SK-N-SH (cell line): ENCODE results near the gene FBXO34. TPM values are rescaled to one million over a fixed set of nuclear protein-coding genes. Genes with fewer than 3 reads are reported as not detected.

Experiments
- CTCF ChIA-PET: fragments of 300-600, 350-600 bp; formaldehyde crosslinking; extraction: SDS; loops from one replicate; lab custom pipeline; 2021; lab: Yijun Ruan, JAX
- POLR2A ChIA-PET: fragments of 350-600 bp; sonication (Branson Sonifier 250); formaldehyde crosslinking; extraction: SDS; loops from one replicate; lab custom pipeline; 2020; ENCODE audit warnings: antibody characterized with exemption, inconsistent platforms; lab: Yijun Ruan, JAX
- DNase-seq: peaks from one replicate; pipeline ENCODE4 v3.0.0; 2012
- H2AFZ ChIP-seq: fragments of 200-600 bp; sonication (generic); 2 replicates; pipeline ENCODE4 v1.8.1; 2016; ENCODE audit warnings: antibody characterized with exemption, mild to moderate bottlenecking, low read depth
- H3F3A ChIP-seq: fragments of 200-600 bp; sonication (generic); replicated peaks from 2 replicates; pipeline ENCODE3; 2016; ENCODE audit warnings: antibody characterized with exemption, mild to moderate bottlenecking; ENCODE audit not compliant: insufficient read depth
- H3K27ac ChIP-seq, 2 experiments: fragments of 200-500 bp in 1 of 2; fragments of 200-600 bp in 1 of 2; sonication (Bioruptor generic) in 1 of 2; sonication (generic), shearing (Covaris generic) in 1 of 2; 2 replicates each; pipeline versions ENCODE4 v1.5.1 to v1.6.1; 2014 to 2016; ENCODE audit warnings: low read depth in 2 of 2, inconsistent platforms in 1 of 2, low read length in 1 of 2, mild to moderate bottlenecking in 1 of 2, mixed read lengths in 1 of 2
- H3K27me3 ChIP-seq: fragments of 200-600 bp; sonication (generic), shearing (Covaris generic); 2 replicates; pipeline ENCODE4 v1.6.1; 2016; ENCODE audit warnings: mixed run types; ENCODE audit not compliant: insufficient read depth
- H3K36me3 ChIP-seq, 2 experiments: fragments of 200-500 bp in 1 of 2; fragments of 200-600 bp in 1 of 2; sonication (Bioruptor generic) in 1 of 2; sonication (generic) in 1 of 2; replicated peaks in 1 of 2; 2 replicates each; pipeline versions ENCODE3 to v1.5.1; 2014 to 2016; ENCODE audit warnings: low read length in 1 of 2, mild to moderate bottlenecking in 1 of 2; ENCODE audit not compliant: insufficient read depth in 2 of 2, control insufficient read depth in 1 of 2
- H3K4me1 ChIP-seq, 2 experiments: fragments of 200-500 bp in 1 of 2; fragments of 200-600 bp in 1 of 2; sonication (Bioruptor generic) in 1 of 2; sonication (generic), shearing (Covaris generic) in 1 of 2; 2 replicates each; pipeline versions ENCODE4 v1.5.1 to v1.6.1; 2014 to 2016; ENCODE audit warnings: low read depth in 1 of 2, low read length in 1 of 2, mixed run types in 1 of 2; ENCODE audit not compliant: insufficient read depth in 2 of 2, control insufficient read depth in 1 of 2
- H3K4me2 ChIP-seq: fragments of 200-600 bp; sonication (generic), shearing (Covaris generic); 2 replicates; pipeline ENCODE4 v1.6.1; 2017; ENCODE audit warnings: mixed run types
- H3K4me3 ChIP-seq, 2 experiments: fragments of 200-500 bp in 1 of 2; fragments of 200-600 bp in 1 of 2; sonication (Bioruptor generic) in 1 of 2; sonication (generic), shearing (Covaris generic) in 1 of 2; 2 replicates each; pipeline versions ENCODE4 v1.5.1 to v1.8.1; 2014 to 2016; ENCODE audit warnings: low read depth in 2 of 2, inconsistent platforms in 1 of 2, low read length in 1 of 2, mild to moderate bottlenecking in 1 of 2, mixed read lengths in 1 of 2, moderate library complexity in 1 of 2
- H3K79me2 ChIP-seq: fragments of 200-600 bp; sonication (generic); 2 replicates; pipeline ENCODE4 v1.8.1; 2017; ENCODE audit warnings: mild to moderate bottlenecking; ENCODE audit not compliant: insufficient read depth
- H3K9ac ChIP-seq: fragments of 200-600 bp; sonication (generic); 2 replicates; pipeline ENCODE4 v1.6.1; 2017; ENCODE audit warnings: mixed run types
- H3K9me2 ChIP-seq: fragments of 200-600 bp; sonication (generic); 2 replicates; pipeline ENCODE4 v1.6.1; 2017; ENCODE audit warnings: mixed run types
- H3K9me3 ChIP-seq: fragments of 200-600 bp; sonication (generic); 2 replicates; pipeline ENCODE4 v1.6.1; 2017; ENCODE audit warnings: mixed run types, mild to moderate bottlenecking, moderate library complexity
- H4K20me1 ChIP-seq: fragments of 200-600 bp; sonication (generic); 2 replicates; pipeline ENCODE4 v1.6.1; 2017; ENCODE audit warnings: mild to moderate bottlenecking, mixed run types; ENCODE audit not compliant: insufficient read depth
- CHD2 ChIP-seq: fragments of 150-350 bp; IDR thresholded peaks from 2 replicates; pipeline ENCODE4 v1.6.1; 2018; ENCODE audit warnings: low read length; ENCODE audit not compliant: partially characterized antibody
- CTCF ChIP-seq: fragments of 200-600 bp; sonication (generic); IDR thresholded peaks from 2 replicates; pipeline ENCODE4 v1.6.1; 2017; ENCODE audit warnings: antibody characterized with exemption, mild to moderate bottlenecking, moderate library complexity
- FOSL2 ChIP-seq: IDR thresholded peaks from 2 replicates; pipeline ENCODE4 v1.4.0; 2012; ENCODE audit warnings: low read depth, mild to moderate bottlenecking, moderate library complexity, borderline replicate concordance
- GABPA ChIP-seq: IDR thresholded peaks from 2 replicates; pipeline ENCODE4 v1.4.0; 2012; ENCODE audit warnings: low read depth, mild to moderate bottlenecking
- MAX ChIP-seq: IDR thresholded peaks from 2 replicates; pipeline ENCODE4 v1.4.0; 2012; ENCODE audit warnings: low read depth
- MEF2A ChIP-seq: IDR thresholded peaks from 2 replicates; pipeline ENCODE4 v1.4.0; 2012; ENCODE audit warnings: low read depth, borderline replicate concordance
- NFIC ChIP-seq: IDR thresholded peaks from 2 replicates; pipeline ENCODE4 v1.4.0; 2012; ENCODE audit warnings: borderline replicate concordance
- NRF1 ChIP-seq: IDR thresholded peaks from 2 replicates; pipeline ENCODE4 v1.6.1; 2012; ENCODE audit warnings: low read depth, mild to moderate bottlenecking, low read length
- PBX3 ChIP-seq: IDR thresholded peaks from 2 replicates; pipeline ENCODE4; 2012
- POLR2AphosphoS5 ChIP-seq: IDR thresholded peaks from 2 replicates; pipeline ENCODE4 v1.6.1; 2012; ENCODE audit warnings: low read depth, low read length
- REST ChIP-seq: IDR thresholded peaks from 2 replicates; pipeline ENCODE4 v1.6.1; 2012; ENCODE audit warnings: mild to moderate bottlenecking, low read depth, low read length, moderate library complexity
- RFX5 ChIP-seq: IDR thresholded peaks from 2 replicates; pipeline ENCODE4 v1.6.1; 2012; ENCODE audit warnings: mild to moderate bottlenecking, improper control_type of control experiment, low read length
- SIN3A ChIP-seq: IDR thresholded peaks from 2 replicates; pipeline ENCODE4 v1.6.1; 2012; ENCODE audit warnings: low read depth, mild to moderate bottlenecking, low read length, moderate library complexity, borderline replicate concordance
- SMC3 ChIP-seq: IDR thresholded peaks from 2 replicates; pipeline ENCODE4 v1.6.1; 2012; ENCODE audit warnings: low read depth, low read length, improper control_type of control experiment
- TAF1 ChIP-seq: IDR thresholded peaks from 2 replicates; pipeline ENCODE4 v1.6.1; 2012; ENCODE audit warnings: low read depth, mild to moderate bottlenecking, low read length, moderate library complexity, borderline replicate concordance
- USF2 ChIP-seq: fragments of 150-350 bp; IDR thresholded peaks from 2 replicates; pipeline ENCODE4 v1.6.1; 2017; ENCODE audit warnings: antibody characterized with exemption, low read length, low read depth, borderline replicate concordance
- WGBS: methylation state at CpG from one replicate; pipeline ENCODE4 v1.1.6; 2017; ENCODE audit warnings: low lambda C conversion rate; 5-methylcytosine and 5-hydroxymethylcytosine counted together
- polyA plus RNA-seq, 3 experiments: library from polyadenylated mRNA; depleted of rRNA; stranded (reverse); fragments of >200 nt; gene quantifications; 2 replicates each; pipeline ENCODE4 v1.2.3, GENCODE V29; 2012

The FBXO34 gene
- polyA plus RNA-seq, 1 of the 3 experiments (the other 2 are of a cell fraction): 10.0 TPM

GRCh38 chr14:55302367-55303124 is 31.3 kb downstream of the FBXO34 start:
- ChIA-PET CTCF (interaction anchor here (1.2 to 3.4 kb wide), 2 partner anchors 32 to 53 kb away, joined by 3 to 11 read pairs; no protein-coding TSS in a partner anchor), POLR2A (no interaction called here)
- H2AFZ ChIP-seq: no peak overlapping the region
- no peak for DNase-seq
- H3K4me2 ChIP-seq: no peak overlapping the region
- TF ChIP-seq CHD2 (no peak), GABPA (no peak), CTCF (no peak), MAX (no peak), RFX5 (no peak), PBX3 (no peak), TAF1 (no peak), POLR2AphosphoS5 (no peak)
- H3K79me2 ChIP-seq: peaks cover 67% of the 10 kb centered on the region
- peaks cover 12 to 20% of the 10 kb centered on the region in 2 experiments; a peak in 3 of 4 replicates for H3K4me1 ChIP-seq
- peaks cover 14% of the 10 kb centered on the region for H4K20me1 ChIP-seq
- no peak overlapping the region for H3K4me3 ChIP-seq
- no peak overlapping the region for H3K27ac ChIP-seq
- WGBS: 97% methylated on average over 5 of the region's 5 CpGs
- H3F3A ChIP-seq: peaks cover 5% of the 10 kb centered on the region
- H3K9me3 ChIP-seq: no peaks in the 10 kb centered on the region
- peaks cover 0 to 10% of the 10 kb centered on the region in 2 experiments for H3K36me3 ChIP-seq
- no peaks in the 10 kb centered on the region for H3K9me2 ChIP-seq
- H3K9ac ChIP-seq: no peak overlapping the region
- H3K27me3 ChIP-seq: no peaks in the 10 kb centered on the region

GRCh38 chr14:55303125-55303499 is 31.9 kb downstream of the FBXO34 start:
- peaks cover 5% of the 10 kb centered on the region for H3F3A ChIP-seq
- peaks cover 66% of the 10 kb centered on the region for H3K79me2 ChIP-seq
- no peak overlapping the region for H3K27ac ChIP-seq
- H3K4me3 ChIP-seq: no peak overlapping the region
- H3K9me2 ChIP-seq: no peaks in the 10 kb centered on the region
- peaks cover 14% of the 10 kb centered on the region for H4K20me1 ChIP-seq
- H3K4me2 ChIP-seq: no peak overlapping the region
- CTCF ChIA-PET: interaction anchor here (1.2 to 3.4 kb wide), 3 partner anchors 31 to 52 kb away, joined by 3 to 11 read pairs (median 4); no protein-coding TSS in a partner anchor
- no peak for DNase-seq
- H2AFZ ChIP-seq: no peak overlapping the region
- no peak overlapping the region for H3K9ac ChIP-seq
- H3K36me3 ChIP-seq: peaks cover 0 to 8% of the 10 kb centered on the region in 2 experiments
- POLR2A ChIA-PET: no interaction called here
- peaks cover 12 to 20% of the 10 kb centered on the region in 2 experiments; a peak in 3 of 4 replicates for H3K4me1 ChIP-seq
- H3K9me3 ChIP-seq: no peaks in the 10 kb centered on the region
- H3K27me3 ChIP-seq: no peaks in the 10 kb centered on the region
- no peak for TF ChIP-seq SIN3A
- no peak for TF ChIP-seq CHD2
- no peak for TF ChIP-seq MEF2A
- no peak for TF ChIP-seq NFIC
- no peak for TF ChIP-seq CTCF
- no peak for TF ChIP-seq NRF1
- no peak for TF ChIP-seq FOSL2
- no peak for TF ChIP-seq USF2
- no peak for TF ChIP-seq SMC3
- no peak for TF ChIP-seq REST
